Endothelial cell of umbilical vein (primary cell): Measurements from ENCODE around the gene GUCY1A1. TPM values are rescaled to one million over a fixed set of nuclear protein-coding genes. Genes with fewer than 3 reads are reported as not detected.

ENCODE experiments used
- BruUV-seq: library from RNA; stranded (reverse); fragments of 400-500 nt; replicated peaks from 2 replicates; lab custom pipeline; 2021; lab: Mats Ljungman, UMichigan
- CTCF ChIA-PET: fragments of 300-600, 350-600 bp; sonication (Branson Sonifier 250); formaldehyde crosslinking; loops from one replicate; lab custom pipeline; 2021; ENCODE audit warnings: antibody characterized with exemption, inconsistent platforms; lab: Charles Lee
- POLR2A ChIA-PET: fragments of 300-600, 350-600 bp; sonication (Branson Sonifier 250); formaldehyde crosslinking; loops from one replicate; lab custom pipeline; 2021; ENCODE audit warnings: antibody characterized with exemption, inconsistent platforms; lab: Charles Lee
- DNase-seq: peaks from one replicate; pipeline ENCODE4 v3.0.0-alpha.2; 2011; ENCODE audit warnings: low read depth, low spot score
- FAIRE-seq: peaks from 2 replicates; lab custom pipeline; 2011; peaks lifted over from hg19 to GRCh38; lab: Jason Lieb, UNC
- H2AFZ ChIP-seq: 2 replicates; pipeline ENCODE4 v1.6.0; 2012; ENCODE audit warnings: low read depth, low read length, control low read depth, inconsistent platforms
- H3K27ac ChIP-seq: 2 replicates; pipeline ENCODE4 v1.5.1; 2011; ENCODE audit warnings: low read depth, mild to moderate bottlenecking, control low read depth, low read length, moderate library complexity; ENCODE audit not compliant: insufficient read depth
- H3K27me3 ChIP-seq, 2 experiments: 2 replicates each; pipeline versions ENCODE4 v1.6.0 to v1.6.1; 2011; ENCODE audit warnings: low read length in 2 of 2, mixed read lengths in 1 of 2; ENCODE audit not compliant: control insufficient read depth in 2 of 2, insufficient read depth in 2 of 2
- H3K36me3 ChIP-seq, 2 experiments: 2 replicates in 1 of 2; 3 replicates in 1 of 2; pipeline ENCODE4 v1.5.1; 2011; ENCODE audit warnings: low read length in 2 of 2, mild to moderate bottlenecking in 1 of 2, moderate library complexity in 1 of 2; ENCODE audit not compliant: control insufficient read depth in 2 of 2, insufficient read depth in 2 of 2; ENCODE audit errors: extremely low read depth in 1 of 2
- H3K4me1 ChIP-seq: 3 replicates; pipeline ENCODE4 v1.5.1; 2011; ENCODE audit warnings: mild to moderate bottlenecking, low read length; ENCODE audit not compliant: control insufficient read depth, insufficient read depth; ENCODE audit errors: extremely low read depth
- H3K4me2 ChIP-seq: 2 replicates; pipeline ENCODE4 v1.6.1; 2011; ENCODE audit warnings: low read length, control low read depth, mixed read lengths; ENCODE audit not compliant: insufficient read depth
- H3K4me3 ChIP-seq, 3 experiments: fragments of 200-600 bp in 1 of 3; sonication (generic), shearing (Covaris generic) in 1 of 3; replicated peaks in 1 of 3; 2 replicates each; pipeline ENCODE4 v1.5.1; 2011 to 2016; ENCODE audit warnings: control low read depth in 3 of 3, low read length in 3 of 3, mild to moderate bottlenecking in 2 of 3, inconsistent platforms in 1 of 3, low read depth in 1 of 3, moderate library complexity in 1 of 3; ENCODE audit not compliant: insufficient read depth in 1 of 3
- H3K79me2 ChIP-seq: 2 replicates; pipeline ENCODE4 v1.6.0; 2012; ENCODE audit warnings: low read length, inconsistent platforms; ENCODE audit not compliant: control insufficient read depth, insufficient read depth
- H3K9ac ChIP-seq: replicated peaks from 2 replicates; pipeline ENCODE3; 2011; ENCODE audit warnings: low read length, control low read depth; ENCODE audit not compliant: insufficient read depth; ENCODE audit errors: extremely low read depth
- H3K9me1 ChIP-seq: replicated peaks from 3 replicates; pipeline ENCODE4 v1.6.0; 2011; ENCODE audit warnings: mild to moderate bottlenecking, low read length; ENCODE audit not compliant: control insufficient read depth, insufficient read depth; ENCODE audit errors: extremely low read depth
- H3K9me3 ChIP-seq: replicated peaks from 2 replicates; pipeline ENCODE4 v1.5.1; 2012; ENCODE audit warnings: low read length, inconsistent platforms; ENCODE audit not compliant: control insufficient read depth, insufficient read depth
- H4K20me1 ChIP-seq: replicated peaks from 2 replicates; pipeline ENCODE3; 2011; ENCODE audit warnings: mild to moderate bottlenecking, low read length; ENCODE audit not compliant: control insufficient read depth, insufficient read depth; ENCODE audit errors: extremely low read depth
- EZH2 ChIP-seq: IDR thresholded peaks from 2 replicates; pipeline ENCODE4 v1.6.1; 2012; ENCODE audit warnings: borderline replicate concordance, low read depth, mild to moderate bottlenecking, moderate library complexity, low read length, inconsistent platforms; ENCODE audit not compliant: severe bottlenecking
- FOS ChIP-seq: IDR thresholded peaks from 2 replicates; pipeline ENCODE4 v1.6.1; 2011; ENCODE audit warnings: mild to moderate bottlenecking, low read length, moderate library complexity, borderline replicate concordance; ENCODE audit not compliant: insufficient read depth
- GATA2 ChIP-seq: IDR thresholded peaks from 2 replicates; pipeline ENCODE4 v1.7.0; 2011; ENCODE audit warnings: low read depth, mild to moderate bottlenecking, moderate library complexity, mixed read lengths, low read length; ENCODE audit not compliant: insufficient read length, insufficient read depth
- JUN ChIP-seq: IDR thresholded peaks from 2 replicates; pipeline ENCODE4 v1.6.1; 2011; ENCODE audit warnings: borderline replicate concordance, low read depth; ENCODE audit not compliant: insufficient read length, insufficient read depth
- MYC ChIP-seq: IDR thresholded peaks from one replicate; pipeline ENCODE4 v1.6.1; 2011; ENCODE audit warnings: mild to moderate bottlenecking, low read depth, low read length
- POLR2A ChIP-seq: IDR thresholded peaks from 2 replicates; pipeline ENCODE4 v1.6.1; 2012; ENCODE audit warnings: low read depth, mild to moderate bottlenecking, control low read depth, low read length
- POLR2AphosphoS5 ChIP-seq: IDR thresholded peaks from 2 replicates; pipeline ENCODE4 v1.6.1; 2012; ENCODE audit warnings: low read depth, mild to moderate bottlenecking, control low read depth, low read length, moderate library complexity; ENCODE audit not compliant: insufficient read depth
- dilution Hi-C: fragments of 300-500 bp; cut with MboI; formaldehyde crosslinking; loops from one replicate; pipeline ENCODE4 v1.15.0; 2019; ENCODE audit warnings: low sequenced_read_pairs; ENCODE audit not compliant: extremely low pct_ligation_motif_present
- intact Hi-C: fragments of 100-400 bp; cut with micrococcal nuclease; formaldehyde crosslinking; loops from one replicate; pipeline ENCODE4 v1.10.0; 2022
- polyA plus RNA-seq, 4 experiments: library from polyadenylated mRNA; depleted of rRNA in 3 of 4; stranded (reverse) in 3 of 4; unstranded in 1 of 4; fragments of >200 nt; gene quantifications; 2 replicates each; pipeline versions ENCODE4 v1.2.1 to v1.2.3, GENCODE V29; 2011 to 2012; ENCODE audit warnings: missing spikeins in 1 of 4
- total RNA-seq: library from RNA; stranded (reverse); gene quantifications from 2 replicates; pipeline ENCODE4 v1.2.3, GENCODE V29; 2021
- TF ChIP-seq, protein P1 (sequence below): IDR thresholded peaks from 2 replicates; pipeline ENCODE4 v1.6.1; 2011; ENCODE audit not compliant: insufficient read depth, insufficient read length
- TF ChIP-seq, protein P2 (sequence below), 2 donors: IDR thresholded peaks; 1 replicate in 1 of 2; 2 replicates in 1 of 2; pipeline ENCODE4 v1.5.1; 2011; ENCODE audit warnings: low read length in 2 of 2, mild to moderate bottlenecking in 2 of 2, moderate library complexity in 2 of 2, control low read depth in 1 of 2, inconsistent platforms in 1 of 2, low read depth in 1 of 2; ENCODE audit not compliant: insufficient read depth in 1 of 2; ENCODE audit errors: extremely low read depth in 1 of 2

The GUCY1A1 gene
- total and polyA plus RNA-seq, 2 donors (not counting 3 experiments of a cell fraction or from before 2014, with no cell fraction given), result 1.3 to 4.4 TPM

DNA sequence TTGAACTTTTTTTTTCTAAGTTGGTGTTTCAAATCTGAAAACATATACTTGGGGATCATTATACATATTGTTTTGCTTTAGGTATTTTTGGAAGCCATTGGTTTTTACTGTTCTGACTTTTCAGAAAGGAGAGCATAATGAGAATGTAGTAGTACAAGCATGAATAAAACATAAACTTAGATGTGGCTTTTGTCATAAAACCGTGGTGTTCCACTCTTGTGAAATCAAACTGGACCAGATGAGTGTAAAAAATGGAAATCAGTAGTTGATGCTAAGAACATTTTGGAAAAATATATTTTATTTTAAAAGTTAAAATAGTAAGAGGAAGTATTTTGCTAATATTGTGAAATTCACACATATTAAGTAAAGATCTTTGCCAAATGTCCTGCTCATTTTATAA, 29.6 kb downstream of the GUCY1A1 start:
- intact Hi-C loops, result no loop called here
- Histone ChIP-seq H3K9ac (no peak overlapping the region), H3K79me2 (no peaks in the 10 kb centered on the region), H4K20me1 (no peaks in the 10 kb centered on the region), H3K4me1 (no peaks in the 10 kb centered on the region), H3K9me3 (no peaks in the 10 kb centered on the region), H3K4me2 (no peak overlapping the region), H3K9me1 (no peaks in the 10 kb centered on the region), H2AFZ (no peak overlapping the region), H3K27me3 (peaks cover 0 to 2% of the 10 kb centered on the region in 2 experiments), H3K4me3 (no peak overlapping the region), H3K36me3 (no peaks in the 10 kb centered on the region), H3K27ac (no peak overlapping the region)
- no TSS peak for BruUV-seq
- dilution Hi-C loops, result no loop called here
- POLR2A ChIA-PET, result no interaction called here
- no peak for FAIRE-seq
- no peak for TF ChIP-seq EZH2
- no peak for TF ChIP-seq FOS
- TF ChIP-seq GATA2, result no peak
- TF ChIP-seq MYC, result no peak
- TF ChIP-seq JUN, result no peak
- TF ChIP-seq POLR2A, result no peak
- no peak for TF ChIP-seq POLR2AphosphoS5
- TF ChIP-seq, protein P1, sequence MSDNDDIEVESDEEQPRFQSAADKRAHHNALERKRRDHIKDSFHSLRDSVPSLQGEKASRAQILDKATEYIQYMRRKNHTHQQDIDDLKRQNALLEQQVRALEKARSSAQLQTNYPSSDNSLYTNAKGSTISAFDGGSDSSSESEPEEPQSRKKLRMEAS, result no peak
- DNase-seq, result no peak
- CTCF ChIA-PET, result no interaction called here

DNA sequence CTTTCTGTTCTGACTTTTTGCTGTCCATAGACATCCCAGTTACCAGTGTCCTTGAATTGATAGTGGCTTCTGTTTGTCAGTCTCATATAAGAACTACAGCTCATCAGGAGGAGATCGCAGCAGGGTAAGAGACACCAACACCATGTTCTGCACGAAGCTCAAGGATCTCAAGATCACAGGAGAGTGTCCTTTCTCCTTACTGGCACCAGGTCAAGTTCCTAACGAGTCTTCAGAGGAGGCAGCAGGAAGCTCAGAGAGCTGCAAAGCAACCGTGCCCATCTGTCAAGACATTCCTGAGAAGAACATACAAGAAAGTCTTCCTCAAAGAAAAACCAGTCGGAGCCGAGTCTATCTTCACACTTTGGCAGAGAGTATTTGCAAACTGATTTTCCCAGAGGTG, 30.1 kb downstream of the GUCY1A1 start:
- Histone ChIP-seq H3K27ac (no peak overlapping the region), H3K4me3 (no peak overlapping the region), H3K36me3 (no peaks in the 10 kb centered on the region), H4K20me1 (no peaks in the 10 kb centered on the region), H3K79me2 (no peaks in the 10 kb centered on the region), H3K4me2 (no peak overlapping the region), H3K9me1 (no peaks in the 10 kb centered on the region), H3K27me3 (peaks cover 0 to 2% of the 10 kb centered on the region in 2 experiments), H3K9ac (no peak overlapping the region), H3K9me3 (no peaks in the 10 kb centered on the region), H3K4me1 (no peaks in the 10 kb centered on the region), H2AFZ (peak overlapping the region; percentile 72)
- intact Hi-C loops (no loop called here), dilution Hi-C loops (no loop called here)
- BruUV-seq, result no TSS peak
- FAIRE-seq (no peak), DNase-seq (no peak)
- ChIA-PET POLR2A (no interaction called here), CTCF (no interaction called here)
- TF ChIP-seq MYC, result no peak
- no peak for TF ChIP-seq POLR2AphosphoS5
- TF ChIP-seq, protein P2, sequence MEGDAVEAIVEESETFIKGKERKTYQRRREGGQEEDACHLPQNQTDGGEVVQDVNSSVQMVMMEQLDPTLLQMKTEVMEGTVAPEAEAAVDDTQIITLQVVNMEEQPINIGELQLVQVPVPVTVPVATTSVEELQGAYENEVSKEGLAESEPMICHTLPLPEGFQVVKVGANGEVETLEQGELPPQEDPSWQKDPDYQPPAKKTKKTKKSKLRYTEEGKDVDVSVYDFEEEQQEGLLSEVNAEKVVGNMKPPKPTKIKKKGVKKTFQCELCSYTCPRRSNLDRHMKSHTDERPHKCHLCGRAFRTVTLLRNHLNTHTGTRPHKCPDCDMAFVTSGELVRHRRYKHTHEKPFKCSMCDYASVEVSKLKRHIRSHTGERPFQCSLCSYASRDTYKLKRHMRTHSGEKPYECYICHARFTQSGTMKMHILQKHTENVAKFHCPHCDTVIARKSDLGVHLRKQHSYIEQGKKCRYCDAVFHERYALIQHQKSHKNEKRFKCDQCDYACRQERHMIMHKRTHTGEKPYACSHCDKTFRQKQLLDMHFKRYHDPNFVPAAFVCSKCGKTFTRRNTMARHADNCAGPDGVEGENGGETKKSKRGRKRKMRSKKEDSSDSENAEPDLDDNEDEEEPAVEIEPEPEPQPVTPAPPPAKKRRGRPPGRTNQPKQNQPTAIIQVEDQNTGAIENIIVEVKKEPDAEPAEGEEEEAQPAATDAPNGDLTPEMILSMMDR (IDR thresholded peaks at IDR 0.05; ENCODE audit: extremely low read depth in 1 of 2, insufficient read depth in 1 of 2, low read depth in 1 of 2, low read length in 2 of 2), result no peak
- TF ChIP-seq FOS, result no peak
- no peak for TF ChIP-seq GATA2
- no peak for TF ChIP-seq EZH2
- TF ChIP-seq, protein P1, result no peak
- TF ChIP-seq POLR2A, result no peak
- TF ChIP-seq JUN, result no peak
